ENCODE results near the gene ZNF362. TPM values are rescaled to one million over a fixed set of nuclear protein-coding genes. Genes with fewer than 3 reads are reported as not detected.

ZNF362 gene
- total RNA-seq, 1 donor = 13.4 TPM

DNA sequence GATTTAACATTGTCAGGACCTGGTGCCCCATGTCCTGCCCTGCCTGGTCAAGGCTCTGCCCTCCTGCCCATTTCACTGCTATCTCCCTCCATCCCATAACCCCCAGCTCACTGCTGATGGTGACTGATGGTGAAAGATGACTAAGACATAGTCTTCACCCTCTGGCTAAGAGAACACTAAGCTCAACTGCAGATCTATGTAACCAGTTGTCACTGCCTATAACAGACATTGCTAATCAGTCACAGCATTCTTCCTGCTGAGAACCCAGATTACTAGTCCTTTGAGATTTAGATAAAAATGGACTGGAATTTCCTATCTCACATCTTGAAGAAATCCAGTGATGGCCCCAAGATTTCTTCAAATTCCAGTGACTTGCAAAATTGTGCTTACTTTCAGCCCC lies 8.0 kb upstream of the ZNF362 start:
- no peak for DNase-seq (ENCODE audit: insufficient read length, low spot score, missing footprints)

GRCh38 chr1:33249422-33249821 lies 6.9 kb upstream of the ZNF362 start:
- H3K4me2 ChIP-seq (ENCODE audit: insufficient read depth, low read length) = no peak overlapping the region
- no peak overlapping the region for H3K27ac ChIP-seq (ENCODE audit: low read depth, low read length)
- no peak overlapping the region for H2AFZ ChIP-seq (ENCODE audit: low read length)
- H3K4me1 ChIP-seq (ENCODE audit: insufficient read depth, low read length) = no peaks in the 10 kb centered on the region
- no peaks in the 10 kb centered on the region for H3K36me3 ChIP-seq (ENCODE audit: insufficient read depth, low read length)
- H3K4me3 ChIP-seq (ENCODE audit: insufficient read depth, low read length) = no peak overlapping the region
- no peaks in the 10 kb centered on the region for H4K20me1 ChIP-seq (ENCODE audit: insufficient read depth, low read length)
- no peaks in the 10 kb centered on the region for H3K79me2 ChIP-seq (ENCODE audit: insufficient read depth, low read length)
- DNase-seq (ENCODE audit: insufficient read length, low spot score, missing footprints) = no peak
- H3K27me3 ChIP-seq (ENCODE audit: insufficient read depth, low read length) = no peaks in the 10 kb centered on the region
- TF ChIP-seq, protein P1, sequence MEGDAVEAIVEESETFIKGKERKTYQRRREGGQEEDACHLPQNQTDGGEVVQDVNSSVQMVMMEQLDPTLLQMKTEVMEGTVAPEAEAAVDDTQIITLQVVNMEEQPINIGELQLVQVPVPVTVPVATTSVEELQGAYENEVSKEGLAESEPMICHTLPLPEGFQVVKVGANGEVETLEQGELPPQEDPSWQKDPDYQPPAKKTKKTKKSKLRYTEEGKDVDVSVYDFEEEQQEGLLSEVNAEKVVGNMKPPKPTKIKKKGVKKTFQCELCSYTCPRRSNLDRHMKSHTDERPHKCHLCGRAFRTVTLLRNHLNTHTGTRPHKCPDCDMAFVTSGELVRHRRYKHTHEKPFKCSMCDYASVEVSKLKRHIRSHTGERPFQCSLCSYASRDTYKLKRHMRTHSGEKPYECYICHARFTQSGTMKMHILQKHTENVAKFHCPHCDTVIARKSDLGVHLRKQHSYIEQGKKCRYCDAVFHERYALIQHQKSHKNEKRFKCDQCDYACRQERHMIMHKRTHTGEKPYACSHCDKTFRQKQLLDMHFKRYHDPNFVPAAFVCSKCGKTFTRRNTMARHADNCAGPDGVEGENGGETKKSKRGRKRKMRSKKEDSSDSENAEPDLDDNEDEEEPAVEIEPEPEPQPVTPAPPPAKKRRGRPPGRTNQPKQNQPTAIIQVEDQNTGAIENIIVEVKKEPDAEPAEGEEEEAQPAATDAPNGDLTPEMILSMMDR (IDR thresholded peaks at IDR 0.05; ENCODE audit: extremely low read depth, low read depth, low read length) = no peak
- no peaks in the 10 kb centered on the region for H3K9me3 ChIP-seq (ENCODE audit: low read depth, low read length)

More for the DNA sequence above, 8.0 kb upstream of the ZNF362 start:
- Histone ChIP-seq H3K4me2 (ENCODE audit: insufficient read depth, low read length) (no peak overlapping the region), H3K4me1 (ENCODE audit: insufficient read depth, low read length) (no peaks in the 10 kb centered on the region), H3K36me3 (ENCODE audit: insufficient read depth, low read length) (no peaks in the 10 kb centered on the region), H3K79me2 (ENCODE audit: insufficient read depth, low read length) (no peaks in the 10 kb centered on the region), H3K4me3 (ENCODE audit: insufficient read depth, low read length) (no peak overlapping the region), H3K27me3 (ENCODE audit: insufficient read depth, low read length) (no peaks in the 10 kb centered on the region), H2AFZ (ENCODE audit: low read length) (no peak overlapping the region), H3K9me3 (ENCODE audit: low read depth, low read length) (no peaks in the 10 kb centered on the region), H3K27ac (ENCODE audit: low read depth, low read length) (no peak overlapping the region), H4K20me1 (ENCODE audit: insufficient read depth, low read length) (no peaks in the 10 kb centered on the region)
- TF ChIP-seq, protein P1 (IDR thresholded peaks at IDR 0.05; ENCODE audit: extremely low read depth, low read depth, low read length) = no peak

DNA sequence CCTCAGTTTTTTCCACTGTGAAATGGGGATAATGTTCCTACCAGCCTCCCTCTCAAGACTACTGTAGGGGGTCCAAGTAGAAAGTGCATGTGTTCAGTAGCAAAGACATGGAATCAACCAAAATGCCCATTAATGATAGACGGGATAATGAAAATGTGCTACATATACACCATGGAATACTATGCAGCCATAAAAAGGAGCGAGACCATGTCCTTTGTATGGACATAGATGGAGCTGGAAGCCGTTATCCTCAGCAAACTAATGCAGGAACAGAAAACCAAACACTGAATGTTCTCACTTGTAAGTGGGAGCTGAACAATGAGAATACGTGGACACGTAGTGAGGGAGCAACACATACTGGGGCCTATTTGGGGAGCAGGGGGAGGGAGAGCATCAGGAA lies 6.1 kb upstream of the ZNF362 start:
- H3K36me3 ChIP-seq (ENCODE audit: insufficient read depth, low read length) = no peaks in the 10 kb centered on the region
- no peak overlapping the region for H3K27ac ChIP-seq (ENCODE audit: low read depth, low read length)
- H3K4me2 ChIP-seq (ENCODE audit: insufficient read depth, low read length) = no peak overlapping the region
- no peaks in the 10 kb centered on the region for H3K4me1 ChIP-seq (ENCODE audit: insufficient read depth, low read length)
- H3K27me3 ChIP-seq (ENCODE audit: insufficient read depth, low read length) = no peaks in the 10 kb centered on the region
- no peaks in the 10 kb centered on the region for H3K9me3 ChIP-seq (ENCODE audit: low read depth, low read length)
- no peaks in the 10 kb centered on the region for H4K20me1 ChIP-seq (ENCODE audit: insufficient read depth, low read length)
- no peak overlapping the region for H2AFZ ChIP-seq (ENCODE audit: low read length)
- no peak for DNase-seq (ENCODE audit: insufficient read length, low spot score, missing footprints)
- no peaks in the 10 kb centered on the region for H3K79me2 ChIP-seq (ENCODE audit: insufficient read depth, low read length)
- TF ChIP-seq, protein P1 (IDR thresholded peaks at IDR 0.05; ENCODE audit: extremely low read depth, low read depth, low read length) = no peak
- no peak overlapping the region for H3K4me3 ChIP-seq (ENCODE audit: insufficient read depth, low read length)

- Histone ChIP-seq H3K79me2 (ENCODE audit: insufficient read depth, low read length) (no peaks in the 10 kb centered on the region), H3K36me3 (ENCODE audit: insufficient read depth, low read length) (no peaks in the 10 kb centered on the region), H3K4me3 (ENCODE audit: insufficient read depth, low read length) (no peak overlapping the region), H2AFZ (ENCODE audit: low read length) (no peak overlapping the region), H3K27me3 (ENCODE audit: insufficient read depth, low read length) (no peaks in the 10 kb centered on the region), H3K4me2 (ENCODE audit: insufficient read depth, low read length) (no peak overlapping the region), H3K9me3 (ENCODE audit: low read depth, low read length) (no peaks in the 10 kb centered on the region), H3K27ac (ENCODE audit: low read depth, low read length) (no peak overlapping the region), H3K4me1 (ENCODE audit: insufficient read depth, low read length) (no peaks in the 10 kb centered on the region), H4K20me1 (ENCODE audit: insufficient read depth, low read length) (no peaks in the 10 kb centered on the region)
- TF ChIP-seq, protein P1 (IDR thresholded peaks at IDR 0.05; ENCODE audit: extremely low read depth, low read depth, low read length) = no peak
- no peak for DNase-seq (ENCODE audit: insufficient read length, low spot score, missing footprints)
Measured at GRCh38 chr1:33250724-33251123, 5.6 kb upstream of the ZNF362 start.

Data from osteoblast (primary cell).